NK-92 (cell line): ENCODE data around the gene TMEM123.

Source experiments
- DNase-seq: peaks from one replicate; lab custom pipeline; 2025; ENCODE audit not compliant: unreplicated experiment; lab: John Stamatoyannopoulos, UW

The TMEM123 gene

DNA sequence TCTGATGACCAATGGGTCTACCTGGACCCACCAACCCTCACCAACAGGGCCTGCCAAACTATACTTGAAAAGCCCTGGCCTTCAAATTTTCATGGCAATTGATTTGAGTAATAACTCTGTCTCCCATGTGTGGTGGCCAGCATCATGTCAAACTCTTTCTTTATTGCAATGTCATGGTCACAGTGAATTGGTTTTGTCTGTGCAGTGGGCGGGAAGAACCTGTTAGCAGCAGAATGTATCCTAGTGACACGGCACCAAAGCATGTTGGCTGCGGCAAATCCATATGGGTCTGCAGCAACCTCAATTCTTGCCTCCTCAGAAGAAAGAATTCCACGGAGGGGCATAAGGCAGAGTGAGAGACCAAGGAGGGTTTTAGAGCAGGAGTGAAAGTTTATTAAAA lies 19.6 kb upstream of the TMEM123 start:
- no peak for DNase-seq

DNA sequence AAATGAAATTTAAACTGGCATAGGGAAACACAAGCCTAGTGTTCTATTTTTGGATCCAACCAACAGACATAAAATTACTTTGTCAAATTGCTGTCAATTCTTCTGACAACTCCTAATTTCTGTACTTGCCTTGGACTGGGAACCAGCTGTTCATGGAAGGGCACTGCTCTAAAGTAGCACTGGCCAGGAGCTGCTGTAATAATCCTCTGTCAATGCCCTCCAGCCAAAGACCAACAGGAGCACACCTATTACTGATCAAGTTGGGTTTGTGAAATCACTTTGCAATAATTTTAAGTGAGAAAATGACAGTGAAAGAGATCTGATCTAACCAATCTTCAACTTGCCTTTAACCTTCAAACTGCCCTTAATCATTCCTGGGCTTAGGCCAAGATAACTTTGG lies 18.9 kb upstream of the TMEM123 start:
- DNase-seq, result no peak

DNA sequence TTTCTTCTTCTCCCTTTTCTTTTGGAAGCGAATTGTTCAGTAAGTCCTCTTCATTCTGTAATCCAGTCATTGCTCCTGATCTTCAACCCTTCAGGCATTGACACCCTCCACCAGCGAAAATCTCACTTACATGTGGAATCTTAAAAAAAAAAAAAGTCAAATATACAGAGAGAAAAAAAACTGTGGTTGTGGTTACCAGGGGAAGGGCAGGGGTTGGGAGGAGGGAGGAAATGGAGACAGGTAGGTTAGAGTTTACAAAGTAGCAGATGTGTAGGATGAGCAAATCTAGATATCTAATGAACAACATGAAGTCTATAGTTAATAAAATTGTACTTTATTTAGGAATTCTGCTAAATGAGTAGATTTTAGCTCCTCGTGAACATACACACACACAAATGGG lies 17.7 kb upstream of the TMEM123 start:
- DNase-seq, result no peak

DNA sequence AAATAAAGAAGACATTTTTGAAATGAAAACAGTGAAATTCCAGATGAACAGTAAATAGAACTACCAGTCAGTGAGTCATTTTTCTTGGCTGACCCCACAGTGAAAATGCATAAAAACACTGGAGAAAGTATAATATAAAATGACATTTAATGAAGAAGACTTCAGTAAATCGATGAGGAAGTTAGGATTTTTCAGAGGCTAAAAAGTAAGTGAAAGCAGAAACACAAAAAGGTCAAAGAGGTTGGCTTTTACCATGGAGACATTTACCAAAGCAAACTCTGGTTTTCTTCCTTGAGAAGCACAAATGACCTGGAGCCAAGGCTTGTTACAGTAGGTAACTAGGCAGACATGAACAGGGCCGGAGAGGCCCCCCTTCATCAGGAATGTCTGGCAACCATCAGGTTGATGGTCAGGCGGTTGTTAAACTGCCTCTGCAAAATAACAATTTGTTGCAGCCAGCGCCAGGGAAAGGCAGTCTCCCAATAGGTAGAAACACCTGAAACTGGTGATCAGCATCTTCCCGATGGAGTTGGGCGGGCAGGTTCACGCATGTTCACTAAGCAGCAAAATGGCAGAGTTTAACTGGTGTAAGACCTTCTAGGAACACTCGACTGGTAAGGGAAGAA lies 16.7 kb upstream of the TMEM123 start:
- DNase-seq, result no peak

DNA sequence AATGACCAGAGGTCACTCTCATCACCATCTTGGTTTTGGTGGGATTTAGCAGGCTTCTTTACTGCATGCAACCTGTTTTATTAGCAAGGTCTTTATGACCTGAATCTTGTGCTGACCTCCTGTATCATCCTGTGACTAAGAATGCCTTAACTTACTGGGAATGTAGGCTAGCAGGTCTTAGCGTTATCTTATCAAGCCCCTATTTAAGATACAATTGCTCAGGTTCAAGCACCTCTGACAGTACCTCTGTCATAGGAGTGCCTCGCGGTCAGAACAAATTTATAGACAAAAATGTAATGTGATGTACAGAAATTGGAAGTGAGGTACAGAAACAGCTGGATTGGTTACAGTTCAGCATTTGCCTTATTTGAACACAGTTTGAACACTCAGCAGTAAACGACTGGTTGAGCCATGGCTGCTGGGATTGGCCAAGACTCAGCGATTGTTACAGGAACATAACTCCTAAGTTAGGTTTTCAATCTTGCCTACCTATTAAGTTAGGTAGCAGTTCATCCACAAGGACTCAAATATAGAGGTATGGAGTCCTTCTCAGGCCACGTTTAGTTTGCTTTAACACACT lies 16.1 kb upstream of the TMEM123 start:
- DNase-seq, result no peak

DNA sequence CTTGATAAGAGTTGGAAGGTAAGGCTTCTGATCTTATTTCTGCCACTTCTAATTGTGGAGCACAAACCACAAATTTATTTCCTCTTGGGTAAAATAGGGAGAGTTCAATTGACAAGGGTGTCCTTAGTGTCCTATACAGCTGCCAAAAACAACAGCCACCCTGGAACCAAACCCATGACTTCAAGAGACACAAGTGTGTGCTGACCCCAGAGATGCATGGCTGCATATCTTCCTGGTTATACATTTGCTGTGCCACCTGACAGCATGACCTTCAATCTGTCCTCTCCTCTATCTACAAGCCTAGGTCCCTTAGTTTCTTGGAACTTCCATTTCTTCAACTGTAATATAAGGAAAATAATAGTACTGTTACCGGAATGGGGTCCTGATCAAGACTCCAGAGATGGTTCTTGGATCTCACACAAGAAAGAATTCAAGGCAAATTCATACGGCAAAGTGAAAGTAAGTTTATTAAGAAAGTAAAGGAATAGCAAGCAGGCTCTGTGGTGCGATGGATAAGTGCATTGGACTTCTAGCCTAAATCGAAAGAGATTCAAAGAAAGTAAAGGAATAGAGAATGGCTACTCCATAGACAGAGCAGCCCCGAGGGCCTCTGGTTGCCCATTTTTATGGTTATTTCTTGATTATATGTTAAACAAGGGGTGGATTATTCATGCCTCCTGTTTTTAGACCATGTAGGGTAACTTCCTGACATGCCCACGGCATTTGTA lies 15.5 kb upstream of the TMEM123 start:
- no peak for DNase-seq

DNA sequence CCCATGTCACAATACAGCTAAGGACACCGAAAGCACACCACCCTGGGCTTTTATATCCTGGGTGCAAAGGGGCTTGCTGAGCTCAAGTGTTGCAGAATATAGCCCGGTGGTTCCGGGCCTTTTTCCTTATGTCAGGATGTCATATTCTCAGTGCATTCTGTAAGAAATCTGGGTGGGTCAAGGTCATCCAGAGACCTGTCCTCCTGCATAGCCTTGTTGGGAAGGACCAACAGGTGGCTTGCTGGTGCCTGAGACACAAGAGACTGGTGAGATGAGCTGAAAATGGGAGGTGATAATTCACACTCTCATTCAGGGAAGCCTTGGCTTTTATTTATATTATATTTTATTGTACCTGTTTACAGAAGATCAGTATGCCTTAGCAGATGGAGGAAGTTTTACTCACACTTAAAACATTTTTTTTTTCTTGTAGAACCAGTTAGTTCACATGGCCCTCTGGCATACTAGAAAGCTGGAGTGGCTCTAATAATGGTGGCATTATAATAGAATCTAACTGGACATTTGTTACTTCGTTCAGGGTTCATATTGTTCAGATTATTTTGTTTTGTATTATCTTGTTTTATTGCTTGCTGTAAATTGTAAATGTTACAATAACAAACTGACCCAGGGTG lies 14.6 kb upstream of the TMEM123 start:
- DNase-seq, result no peak

DNA sequence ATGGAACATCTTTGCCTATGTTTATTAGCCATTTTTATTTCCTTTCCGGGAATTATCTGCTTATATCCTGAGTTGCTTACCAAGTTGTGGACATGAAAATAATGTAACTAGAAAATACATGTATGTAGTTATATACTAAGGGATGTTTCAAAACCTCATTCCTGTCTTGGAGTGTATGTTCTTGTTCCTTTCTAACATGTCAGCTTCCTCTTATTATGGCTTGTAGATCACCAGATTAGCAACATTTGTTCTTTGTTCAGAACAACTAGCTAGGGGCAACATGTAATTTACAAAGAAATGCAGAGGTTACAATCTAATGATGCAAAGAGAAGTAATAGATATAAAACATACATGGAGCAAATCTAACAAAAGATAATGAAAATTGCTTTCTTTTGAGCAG lies 13.1 kb upstream of the TMEM123 start:
- no peak for DNase-seq

DNA sequence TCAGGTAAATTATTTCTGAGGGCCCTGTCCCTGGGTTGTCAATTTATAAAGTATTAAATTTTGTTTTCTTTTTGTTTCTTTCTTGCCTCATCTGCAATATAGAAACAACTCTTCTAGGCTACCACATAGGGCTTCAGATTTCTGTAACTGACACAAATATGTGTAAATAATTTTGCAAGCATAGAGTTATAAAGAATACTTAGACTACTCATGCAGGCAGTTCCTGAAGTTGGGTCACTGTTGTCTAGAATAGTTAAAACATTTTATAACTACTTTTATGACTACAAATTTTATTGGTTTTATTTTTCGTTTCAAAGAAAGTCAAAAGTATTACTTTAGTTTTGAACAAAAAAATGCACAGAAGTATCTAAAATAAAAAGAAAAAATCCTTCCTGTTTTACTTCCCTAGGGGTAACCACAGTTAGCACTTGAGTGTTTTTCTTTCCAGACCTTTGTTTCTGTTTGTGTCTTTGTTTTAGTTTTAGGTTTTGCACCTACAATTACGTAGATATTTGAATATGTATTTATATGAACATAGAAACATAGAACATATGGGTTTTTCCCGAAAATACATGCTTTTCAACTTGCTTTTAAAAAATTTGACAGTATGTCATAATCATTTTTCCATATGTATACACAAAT lies 12.4 kb upstream of the TMEM123 start:
- no peak for DNase-seq

DNA sequence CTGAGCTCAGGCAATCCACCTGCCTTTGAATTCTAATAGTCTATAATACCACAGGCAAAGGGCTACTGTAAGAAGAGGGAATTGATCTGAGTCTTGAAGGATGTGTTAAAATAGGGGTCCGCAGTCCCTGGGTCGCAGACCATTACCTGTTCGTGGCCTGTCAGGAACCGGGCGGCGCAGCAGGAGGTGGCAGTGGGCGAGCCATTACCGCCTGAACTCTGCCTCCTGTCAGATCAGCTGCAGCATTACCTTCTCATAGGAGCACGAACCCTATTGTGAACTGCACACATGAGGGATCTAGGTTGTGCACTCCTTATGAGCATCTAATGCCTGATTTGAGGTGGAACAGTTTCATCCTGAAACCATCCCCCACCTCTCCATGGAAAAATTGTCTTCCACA lies 11.5 kb upstream of the TMEM123 start:
- DNase-seq, result no peak

DNA sequence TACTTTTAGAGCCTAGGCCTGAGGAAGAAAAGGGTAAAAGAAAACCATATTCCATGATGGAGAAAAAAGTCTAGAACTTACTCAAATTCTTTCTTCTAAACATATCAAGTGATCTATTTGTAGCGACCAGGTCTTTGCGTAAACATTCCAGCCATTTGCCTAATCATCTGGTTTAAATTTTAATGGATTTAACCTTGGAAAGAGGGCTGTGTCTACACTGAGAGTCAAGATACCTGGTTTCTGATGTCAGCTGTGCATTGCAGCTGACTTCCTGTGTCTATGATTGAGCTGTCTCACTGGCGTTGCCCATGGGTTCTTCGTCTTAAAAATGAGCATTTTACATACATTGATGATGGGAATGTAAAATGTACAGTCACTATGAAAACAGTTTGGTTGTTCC lies 10.0 kb upstream of the TMEM123 start:
- DNase-seq, result no peak

DNA sequence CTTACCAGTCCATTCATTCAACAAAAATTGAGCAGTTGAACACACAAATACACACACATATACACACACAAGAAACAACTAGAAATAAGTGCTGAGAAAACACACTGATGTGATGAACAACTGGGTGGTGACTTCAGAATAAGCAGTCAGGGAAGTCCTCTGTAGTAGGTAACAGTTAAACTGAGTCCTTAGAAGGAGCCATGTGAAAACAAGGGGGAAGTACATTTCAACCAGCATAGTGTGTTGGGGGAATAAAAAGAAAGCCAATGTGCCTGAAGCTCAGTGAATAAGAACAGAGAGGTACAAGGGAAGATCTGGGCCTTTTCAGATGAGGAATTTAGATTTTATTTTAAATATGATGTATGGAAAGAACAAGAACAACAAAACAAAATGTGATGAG lies 6.8 kb upstream of the TMEM123 start:
- DNase-seq, result no peak

DNA sequence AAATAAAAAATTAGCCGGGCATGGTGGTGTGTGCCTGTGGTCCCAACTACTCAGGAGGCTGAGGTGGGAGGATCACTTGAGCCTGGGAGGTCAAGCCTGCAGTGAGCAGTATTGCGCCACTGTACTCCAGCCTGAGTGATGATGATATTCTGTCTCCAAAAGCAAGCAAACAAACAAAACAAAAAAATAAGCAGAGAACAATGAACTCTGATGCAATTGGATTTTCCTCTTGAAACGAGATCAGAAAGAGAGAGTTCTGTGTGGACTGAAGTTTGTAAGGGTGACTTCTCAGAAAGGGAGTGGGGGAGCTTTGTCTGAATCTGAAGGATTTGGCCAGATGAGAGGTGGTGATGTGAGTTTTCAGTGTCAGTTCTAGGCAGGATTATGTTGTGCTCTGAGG lies 6.0 kb upstream of the TMEM123 start:
- DNase-seq, result no peak

DNA sequence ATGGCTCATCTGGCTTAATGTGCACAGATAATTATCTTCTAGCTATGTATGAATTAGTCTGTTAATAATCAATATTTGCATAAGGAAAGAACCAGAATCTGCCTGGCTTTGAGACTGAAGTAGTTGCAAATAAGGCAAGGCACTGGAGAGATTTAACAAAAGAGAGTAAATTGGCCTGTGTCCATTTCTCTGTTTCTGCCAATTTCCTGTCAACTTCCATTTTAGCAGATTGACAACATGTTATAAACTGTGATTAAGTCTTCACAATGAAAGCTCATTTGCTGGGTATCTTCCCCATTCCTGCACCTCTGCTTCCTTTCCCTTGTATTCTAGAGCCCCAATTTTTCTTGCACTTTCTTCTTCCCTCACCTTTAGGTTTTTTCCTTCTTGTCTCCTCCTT lies 5.3 kb upstream of the TMEM123 start:
- no peak for DNase-seq

DNA sequence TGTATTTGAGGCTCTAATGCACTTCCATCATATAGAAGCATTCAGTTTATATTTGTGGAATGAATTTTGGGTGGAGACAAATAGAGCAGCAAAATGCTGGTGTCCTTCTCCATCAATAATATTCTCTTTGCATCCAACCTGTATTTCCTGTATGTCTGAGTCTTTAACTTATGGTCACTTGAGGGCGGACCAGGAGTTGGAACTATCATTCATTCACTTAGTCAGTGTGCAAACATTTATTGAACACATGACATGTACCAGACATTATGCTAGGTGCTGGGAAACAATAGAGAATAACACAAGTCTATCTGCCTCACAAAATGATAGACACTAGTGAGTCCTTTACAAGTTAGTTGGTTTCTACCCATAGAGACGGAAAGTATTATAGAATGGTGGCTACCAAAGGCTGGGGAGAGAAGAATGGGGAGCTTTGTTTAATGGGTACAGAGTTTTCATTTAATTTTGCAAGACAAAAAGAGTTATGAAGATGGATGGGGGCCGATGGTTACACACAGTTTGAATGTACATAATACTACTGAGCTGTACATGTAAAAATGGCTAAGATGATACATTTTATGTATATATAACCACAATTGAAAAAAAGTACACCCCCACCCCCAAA lies 4.6 kb upstream of the TMEM123 start:
- DNase-seq, result no peak

DNA sequence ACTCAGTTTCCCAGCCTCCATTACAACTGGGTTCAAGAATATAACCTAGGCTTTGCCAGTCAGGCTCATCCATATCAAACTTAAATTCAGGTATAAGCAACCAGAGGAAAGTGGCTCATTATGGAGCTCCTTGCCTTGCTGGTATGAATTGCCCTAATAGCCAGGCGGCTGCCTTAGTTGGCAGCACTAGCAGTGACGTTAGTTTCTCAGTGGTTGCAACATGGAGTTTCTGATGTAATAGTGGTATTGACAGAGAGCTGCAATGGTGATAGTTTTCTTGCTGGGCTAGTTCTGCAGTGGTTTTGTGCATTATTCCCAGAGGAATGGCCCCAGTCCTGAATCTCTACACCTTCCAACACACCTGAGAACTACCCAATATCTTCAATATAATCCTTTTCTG lies 3.8 kb upstream of the TMEM123 start:
- DNase-seq, result no peak

DNA sequence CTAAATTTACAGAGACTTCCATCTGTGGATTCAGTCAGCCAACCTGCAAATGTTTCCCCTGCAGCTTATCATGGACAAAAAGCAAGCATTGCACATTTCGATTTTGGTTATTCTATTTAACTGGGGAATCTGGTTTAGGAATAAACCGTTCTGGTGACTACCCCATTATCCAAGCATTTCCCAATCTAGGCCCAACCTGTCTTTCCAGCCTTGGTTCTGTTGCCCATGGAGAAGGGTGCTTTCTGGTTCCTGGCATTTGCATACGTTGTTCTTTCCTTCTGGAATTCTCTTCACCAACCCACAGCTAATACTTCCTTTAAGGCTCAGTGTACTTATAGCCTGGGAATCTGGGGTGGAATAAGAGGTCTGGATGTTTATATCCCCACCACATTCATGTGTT lies 1.4 kb upstream of the TMEM123 start:
- DNase-seq, result no peak

DNA sequence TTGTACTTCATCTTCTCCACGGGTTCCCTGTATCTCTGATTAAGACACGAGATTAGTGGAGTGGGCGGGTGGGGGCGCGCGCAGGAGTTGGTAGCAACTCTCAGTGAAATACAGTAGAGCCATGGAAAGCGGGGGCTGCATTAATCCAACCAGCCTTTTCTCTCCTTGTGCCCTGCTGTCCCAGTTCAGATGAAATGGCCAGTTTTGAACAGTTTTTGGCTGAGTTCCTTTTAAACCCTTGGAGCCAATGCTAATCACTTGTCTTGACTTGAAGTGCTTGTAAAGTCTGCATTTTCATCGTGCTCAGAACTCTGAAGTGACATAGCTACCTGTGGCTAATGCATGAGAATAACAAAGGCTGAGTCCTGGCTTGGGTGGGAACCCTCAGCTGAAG lies 734 bp upstream of the TMEM123 start:
- no peak for DNase-seq

DNA sequence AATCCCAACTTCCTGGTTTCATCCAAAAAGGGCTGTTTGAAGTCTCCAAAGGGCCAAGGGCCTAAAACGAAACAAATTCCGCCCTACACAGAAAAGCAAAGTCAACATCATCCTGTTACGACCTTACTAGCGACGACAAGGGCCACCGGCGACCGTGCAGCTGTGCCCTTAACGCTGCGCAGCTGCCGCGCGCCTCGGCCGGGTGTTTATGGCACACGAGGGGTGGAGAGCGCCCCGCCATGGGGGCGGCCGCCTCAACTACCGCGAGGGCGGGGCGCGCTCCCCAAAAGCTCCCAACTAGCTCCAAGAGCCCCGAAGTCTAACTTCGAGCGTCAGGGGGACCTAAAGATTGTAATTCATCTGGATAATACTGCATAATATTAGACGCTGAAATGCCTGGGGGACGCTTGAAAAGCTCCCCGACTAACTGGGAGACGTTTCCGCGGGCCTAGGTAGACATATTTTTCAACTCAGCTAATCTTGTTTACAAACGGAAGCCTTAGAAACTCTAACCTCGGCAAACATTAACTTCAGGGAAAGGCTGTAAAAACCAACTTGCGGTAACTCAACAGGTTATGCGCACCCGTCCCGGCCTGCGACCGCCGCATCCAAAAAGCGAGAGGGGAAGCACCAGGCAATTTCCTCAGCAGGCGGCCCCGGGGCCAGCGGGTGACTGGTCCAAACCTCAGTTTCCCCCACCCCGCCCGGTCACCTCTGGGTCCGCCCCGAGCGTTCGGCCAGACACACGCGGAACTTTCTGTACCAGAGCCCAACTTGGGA lies 694 bp downstream of the TMEM123 start:
- DNase-seq, result no peak

DNA sequence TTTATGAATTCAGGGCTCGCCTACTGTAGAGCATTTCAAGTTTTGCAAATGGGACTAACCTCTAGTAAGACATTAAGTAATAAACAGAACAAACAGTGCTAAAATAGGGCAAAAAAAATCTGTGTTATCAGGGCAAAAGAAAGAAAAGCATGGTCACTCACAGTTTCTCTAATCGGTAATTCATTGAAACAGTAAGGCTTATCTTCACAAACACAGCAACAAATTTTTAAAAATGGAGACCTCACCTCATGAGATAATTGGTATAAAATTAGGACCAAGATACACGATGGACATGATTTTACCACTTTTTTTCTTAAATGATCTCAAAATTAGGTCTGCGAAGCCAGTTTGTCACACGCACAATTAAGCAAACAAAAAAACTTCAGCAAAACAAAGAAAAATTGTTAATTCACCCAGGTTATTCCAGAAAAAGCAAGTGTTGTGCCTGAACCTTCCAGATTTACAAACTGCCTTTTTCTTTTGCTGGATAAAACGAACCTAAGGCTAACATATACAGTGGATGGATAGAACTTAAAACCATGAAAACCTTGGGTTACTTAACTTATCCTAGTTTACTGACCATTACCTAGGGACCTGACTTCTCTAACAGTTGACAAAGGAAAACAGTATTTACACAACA lies 1.4 kb downstream of the TMEM123 start:
- DNase-seq, result no peak
